Right lobe of liver (tissue), 6 donors: ENCODE results near the gene GOLGA6C. TPM values are rescaled to one million over a fixed set of nuclear protein-coding genes. Genes with fewer than 3 reads are reported as not detected.
"Not testable (repeated sequence)": the region's sequence is repeated elsewhere in the genome, so short reads cannot be mapped to it uniquely, and the experiment has no call there.

Experiments used
- ATAC-seq, 4 donors: fragments of 200-7000 bp; cut with Tn5 transposase; one replicate each; pipeline ENCODE4 v1.9.1; 2020; ENCODE audit warnings: mild to moderate bottlenecking in 4 of 4, moderate library complexity in 4 of 4
- DNase-seq, 3 donors: peaks; one replicate each; pipeline ENCODE4 v3.0.0-alpha.2; 2020
- H3K27ac ChIP-seq, 3 donors: fragments of 200-600 bp; one replicate each; pipeline ENCODE4 v1.8.0; 2022
- H3K27me3 ChIP-seq, 2 donors: fragments of 200-600 bp; one replicate each; pipeline ENCODE4 v1.8.0; 2022
- H3K36me3 ChIP-seq, 4 donors: fragments of 200-600 bp; sonication (generic) in 1 of 4; one replicate each; pipeline versions ENCODE4 v1.5.1 to v1.8.0; 2017 to 2022; ENCODE audit warnings: control low read depth in 1 of 4
- H3K4me1 ChIP-seq, 4 donors: fragments of 200-600 bp; sonication (generic) in 1 of 4; one replicate each; pipeline versions ENCODE4 v1.5.1 to v1.8.0; 2017 to 2022; ENCODE audit warnings: control low read depth in 1 of 4
- H3K4me3 ChIP-seq, 3 donors: fragments of 200-600 bp; one replicate each; pipeline ENCODE4 v1.8.0; 2022
- H3K9me3 ChIP-seq, 4 donors: fragments of 200-600 bp; sonication (generic) in 1 of 4; one replicate each; pipeline versions ENCODE4 v1.5.1 to v1.8.0; 2017 to 2022; ENCODE audit warnings: control low read depth in 1 of 4
- POLR2A ChIP-seq: fragments of 450-650 bp; IDR thresholded peaks from one replicate; pipeline ENCODE4 v1.6.1; 2017; ENCODE audit warnings: antibody characterized with exemption, mild to moderate bottlenecking
- WGBS: methylation state at CpG from one replicate; pipeline ENCODE4 v1.1.6; 2018; ENCODE audit warnings: low coverage, low lambda C conversion rate; ENCODE audit not compliant: insufficient coverage; ENCODE audit errors: missing lambda C conversion rate; 5-methylcytosine and 5-hydroxymethylcytosine counted together
- intact Hi-C, 2 donors: fragments of 100-400 bp; cut with DNase I; formaldehyde crosslinking; loops; one replicate each; pipeline versions ENCODE4 v1.11.2 to v1.14.1; 2022
- total RNA-seq, 6 experiments: library from RNA; depleted of rRNA in 2 of 6; stranded (reverse); fragments of >200 nt in 2 of 6; fragmentation: NEBNext Ultra II Directional in 3 of 6; extraction: Animal tissue kit (Norgen Biotek cat#: 25700) in 3 of 6; gene quantifications; one replicate each; pipeline versions ENCODE4 v1.1.0 to v1.2.4, GENCODE V29; 2016 to 2023
- TF ChIP-seq, protein P1 (sequence below), 4 donors: fragments of 200-600 bp in 3 of 4; fragments of 450-650 bp in 1 of 4; IDR thresholded peaks; one replicate each; pipeline versions ENCODE4 v1.5.1 to v1.8.0; 2016 to 2022; ENCODE audit warnings: antibody characterized with exemption in 4 of 4, mild to moderate bottlenecking in 2 of 4
- donor health status: DM: no; HTN: yes; CAD: no.
- donor health status: DM: no; HTN: no; CAD: no.
- donor health status: DM: no; HTN: no; CAD: no.
- donor health status: DM: no; HTN: yes; CAD: no.
- donor health status: DM: no; HTN: yes; CAD: no.

GOLGA6C gene
- total RNA-seq, 6 experiments from 2014 or later: 0.19 to 0.51 (median 0.22) TPM; not detected in 3

DNA sequence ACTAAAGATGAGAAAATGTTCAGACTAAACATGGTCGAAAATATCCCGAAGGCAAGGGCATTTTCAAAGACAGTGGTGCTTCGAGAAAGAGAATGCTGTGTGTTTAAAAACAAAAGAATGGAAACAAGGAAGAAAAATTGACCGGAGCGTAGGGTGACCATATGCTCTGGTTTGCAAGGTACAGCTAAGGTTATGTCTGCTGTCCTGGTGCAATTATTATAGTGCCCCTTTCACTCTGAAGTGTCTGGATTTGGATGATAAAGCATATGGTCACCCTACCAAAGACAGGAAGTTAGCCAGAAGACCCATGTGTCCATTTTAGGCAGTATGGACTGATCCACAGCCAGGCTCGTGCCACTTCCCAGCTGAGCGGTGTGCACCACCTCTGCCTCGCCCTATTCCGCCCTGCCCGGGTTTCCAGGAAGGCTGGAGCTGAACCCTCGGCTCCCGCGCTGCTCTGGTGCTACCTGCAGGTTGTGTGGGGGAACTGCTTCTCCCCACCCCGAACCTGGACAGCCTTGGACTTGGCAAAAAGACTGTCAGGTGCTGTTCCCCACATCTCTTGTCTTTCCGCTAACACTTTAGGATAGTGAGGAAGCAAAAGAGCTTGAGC is 49.8 kb downstream of the GOLGA6C start:
- DNase-seq (peak; percentile 68 to 78 (median 68)), ATAC-seq (peak; percentile 88 to 99 (median 94))
- TF ChIP-seq POLR2A: no peak
- TF ChIP-seq, protein P1, sequence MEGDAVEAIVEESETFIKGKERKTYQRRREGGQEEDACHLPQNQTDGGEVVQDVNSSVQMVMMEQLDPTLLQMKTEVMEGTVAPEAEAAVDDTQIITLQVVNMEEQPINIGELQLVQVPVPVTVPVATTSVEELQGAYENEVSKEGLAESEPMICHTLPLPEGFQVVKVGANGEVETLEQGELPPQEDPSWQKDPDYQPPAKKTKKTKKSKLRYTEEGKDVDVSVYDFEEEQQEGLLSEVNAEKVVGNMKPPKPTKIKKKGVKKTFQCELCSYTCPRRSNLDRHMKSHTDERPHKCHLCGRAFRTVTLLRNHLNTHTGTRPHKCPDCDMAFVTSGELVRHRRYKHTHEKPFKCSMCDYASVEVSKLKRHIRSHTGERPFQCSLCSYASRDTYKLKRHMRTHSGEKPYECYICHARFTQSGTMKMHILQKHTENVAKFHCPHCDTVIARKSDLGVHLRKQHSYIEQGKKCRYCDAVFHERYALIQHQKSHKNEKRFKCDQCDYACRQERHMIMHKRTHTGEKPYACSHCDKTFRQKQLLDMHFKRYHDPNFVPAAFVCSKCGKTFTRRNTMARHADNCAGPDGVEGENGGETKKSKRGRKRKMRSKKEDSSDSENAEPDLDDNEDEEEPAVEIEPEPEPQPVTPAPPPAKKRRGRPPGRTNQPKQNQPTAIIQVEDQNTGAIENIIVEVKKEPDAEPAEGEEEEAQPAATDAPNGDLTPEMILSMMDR (IDR thresholded peaks at IDR 0.05): peak; percentile 48 to 67 (median 56)
- intact Hi-C loops: loop anchor here (10.0 kb wide), 2 partner anchors 283 to 293 kb away; partner anchors contain the start of gene PPCDC (in 1 of the 2)
- H3K9me3 ChIP-seq: no peaks in the 10 kb centered on the region
- H3K4me1 ChIP-seq: no peaks in the 10 kb centered on the region
- H3K4me3 ChIP-seq: no peak overlapping the region
- no peaks in the 10 kb centered on the region for H3K36me3 ChIP-seq
- WGBS: 34% methylated on average over 12 of the region's 15 CpGs
- H3K27me3 ChIP-seq: no peaks in the 10 kb centered on the region
- H3K27ac ChIP-seq: no peak overlapping the region

DNA sequence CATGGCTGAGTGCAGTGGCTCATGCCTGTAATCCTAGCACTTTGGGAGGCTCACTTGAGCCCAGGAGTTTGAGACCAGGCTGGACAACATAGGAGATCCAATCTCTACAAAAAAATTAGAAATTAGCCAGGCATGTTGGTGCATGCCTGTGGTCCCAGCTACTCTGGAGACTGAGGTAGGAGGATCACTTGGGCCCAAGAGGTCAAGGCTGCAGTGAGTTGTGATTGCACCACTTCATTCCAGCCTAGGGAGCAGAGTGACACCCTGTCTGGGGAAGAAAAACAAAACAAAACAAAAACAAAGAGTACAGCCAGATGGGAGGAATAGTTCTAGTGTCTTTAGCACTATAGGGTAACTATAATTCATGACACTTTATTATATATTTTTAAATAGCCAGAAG is 51.6 kb downstream of the GOLGA6C start:
- H3K27me3 ChIP-seq: no peaks in the 10 kb centered on the region
- no peak for DNase-seq
- H3K4me1 ChIP-seq: no peaks in the 10 kb centered on the region
- no peak for TF ChIP-seq POLR2A
- TF ChIP-seq, protein P1 (IDR thresholded peaks at IDR 0.05): no peak
- no peaks in the 10 kb centered on the region for H3K9me3 ChIP-seq
- H3K4me3 ChIP-seq: no peak overlapping the region
- ATAC-seq: no peak
- intact Hi-C loops: loop anchor here (10.0 kb wide), 2 partner anchors 285 to 295 kb away; partner anchors contain the start of gene PPCDC (in 1 of the 2)
- no peak overlapping the region for H3K27ac ChIP-seq
- no peaks in the 10 kb centered on the region for H3K36me3 ChIP-seq

DNA sequence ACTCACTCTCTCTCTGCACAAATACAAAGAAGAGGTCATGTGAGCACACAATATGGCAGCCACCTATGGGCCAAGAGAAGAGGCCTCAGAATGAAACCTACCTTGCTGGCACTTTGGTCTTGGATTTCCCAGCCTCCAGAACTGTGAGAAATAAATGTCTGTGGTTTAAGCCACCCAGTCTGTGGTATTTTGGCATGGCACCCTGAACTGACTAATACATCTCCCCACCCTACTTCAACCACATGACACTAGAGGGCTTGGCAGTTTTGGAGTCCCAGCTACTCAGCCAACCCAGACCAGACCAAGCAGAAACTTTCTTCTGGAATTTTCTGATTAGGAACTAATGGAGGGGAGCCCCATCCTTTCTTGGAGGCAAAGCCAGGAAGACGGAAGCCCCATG is 54.4 kb downstream of the GOLGA6C start:
- WGBS: no CpG with 5 or more reads among the region's 1 CpG
- DNase-seq, H3K4me1 ChIP-seq, H3K27me3 ChIP-seq, H3K4me3 ChIP-seq, ATAC-seq, intact Hi-C loops, H3K9me3 ChIP-seq, H3K36me3 ChIP-seq, H3K27ac ChIP-seq: not testable (repeated sequence)

DNA sequence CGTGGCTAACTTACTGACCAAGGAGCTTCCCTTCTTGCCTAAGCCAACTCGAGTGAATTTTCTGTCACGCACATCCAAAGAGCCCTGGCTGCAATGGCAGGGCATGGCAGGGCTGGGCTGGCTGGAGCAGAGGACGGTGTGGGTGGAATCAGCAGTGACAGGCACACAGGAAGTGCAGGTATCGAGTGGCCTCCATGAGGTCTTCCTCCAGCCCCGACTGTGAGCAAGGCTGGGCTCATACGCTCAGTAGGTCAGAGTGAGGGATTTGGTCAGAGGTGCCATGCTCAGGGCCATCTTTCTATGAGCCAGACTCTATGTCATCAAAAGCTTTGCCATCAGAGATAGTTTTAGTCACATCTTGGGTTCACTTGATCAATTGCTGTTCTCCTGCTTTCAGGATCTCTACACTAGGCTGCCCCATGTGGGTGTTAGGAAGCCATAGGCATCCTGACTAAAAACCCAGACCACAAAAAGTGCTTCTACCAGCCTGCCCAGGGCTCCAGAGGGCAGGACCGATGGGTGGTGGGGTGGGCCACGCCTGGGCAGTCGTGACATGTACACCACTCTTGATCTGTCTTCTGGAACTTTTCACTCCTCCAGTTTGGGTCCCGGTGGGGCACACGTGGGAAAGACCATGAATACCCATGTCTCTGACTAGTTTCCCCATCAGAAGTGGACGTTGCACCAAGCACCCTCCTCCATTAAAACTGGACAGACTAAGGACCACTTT is 55.1 kb downstream of the GOLGA6C start:
- 71% methylated on average over 5 of the region's 13 CpGs for WGBS
- TF ChIP-seq POLR2A: no peak
- TF ChIP-seq, protein P1 (IDR thresholded peaks at IDR 0.05): no peak
- intact Hi-C loops: no loop called here

DNA sequence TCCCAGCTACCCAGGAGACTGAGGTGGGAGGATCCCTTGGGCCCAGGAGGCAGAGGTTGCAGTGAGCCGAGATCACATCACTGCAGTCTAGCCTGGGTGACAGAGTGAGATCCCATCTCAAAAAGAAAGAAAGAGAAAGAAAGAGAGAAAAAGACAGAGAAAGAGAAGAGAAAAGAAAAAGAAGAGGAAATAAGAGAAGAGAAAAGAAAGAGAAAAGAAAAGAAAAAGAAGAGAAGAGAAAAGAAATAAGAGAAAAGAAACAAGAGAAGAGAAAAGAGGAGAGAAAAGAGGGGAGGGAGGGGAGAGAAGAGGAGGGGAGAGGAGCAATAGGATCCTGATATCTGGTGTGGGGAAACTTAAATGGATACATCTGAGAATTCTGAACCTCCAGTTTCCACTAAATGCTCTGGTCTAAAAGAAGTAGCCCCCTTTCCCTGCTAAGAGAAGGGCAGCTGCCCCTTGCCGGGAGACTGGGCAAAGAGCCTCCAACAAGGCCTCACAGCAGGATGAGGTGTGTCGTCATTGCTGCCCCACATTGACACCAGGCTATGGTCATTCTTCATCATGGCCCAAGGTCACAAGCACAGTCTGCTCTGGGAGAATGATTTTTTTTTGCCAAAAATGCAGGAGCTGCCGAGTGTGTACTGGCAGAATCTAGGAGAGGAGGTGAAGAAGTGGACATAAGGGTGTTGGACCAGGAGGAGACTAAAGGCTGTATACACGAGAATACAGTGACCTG is 56.6 kb downstream of the GOLGA6C start:
- no peaks in the 10 kb centered on the region for H3K9me3 ChIP-seq
- no peaks in the 10 kb centered on the region for H3K27me3 ChIP-seq
- H3K36me3 ChIP-seq: no peaks in the 10 kb centered on the region
- no peak overlapping the region for H3K27ac ChIP-seq
- no peaks in the 10 kb centered on the region for H3K4me1 ChIP-seq
- ATAC-seq (no peak), DNase-seq (no peak)
- WGBS: 60% methylated on average over 3 of the region's 5 CpGs
- intact Hi-C loops: no loop called here
- TF ChIP-seq, protein P1 (IDR thresholded peaks at IDR 0.05): no peak
- no peak for TF ChIP-seq POLR2A
- H3K4me3 ChIP-seq: no peak overlapping the region

More for the DNA sequence above, 55.1 kb downstream of the GOLGA6C start:
- Histone ChIP-seq H3K4me3 (no peak overlapping the region), H3K27me3 (no peaks in the 10 kb centered on the region), H3K27ac (no peak overlapping the region), H3K4me1 (no peaks in the 10 kb centered on the region), H3K36me3 (no peaks in the 10 kb centered on the region), H3K9me3 (no peaks in the 10 kb centered on the region)
- DNase-seq (no peak), ATAC-seq (no peak)

DNA sequence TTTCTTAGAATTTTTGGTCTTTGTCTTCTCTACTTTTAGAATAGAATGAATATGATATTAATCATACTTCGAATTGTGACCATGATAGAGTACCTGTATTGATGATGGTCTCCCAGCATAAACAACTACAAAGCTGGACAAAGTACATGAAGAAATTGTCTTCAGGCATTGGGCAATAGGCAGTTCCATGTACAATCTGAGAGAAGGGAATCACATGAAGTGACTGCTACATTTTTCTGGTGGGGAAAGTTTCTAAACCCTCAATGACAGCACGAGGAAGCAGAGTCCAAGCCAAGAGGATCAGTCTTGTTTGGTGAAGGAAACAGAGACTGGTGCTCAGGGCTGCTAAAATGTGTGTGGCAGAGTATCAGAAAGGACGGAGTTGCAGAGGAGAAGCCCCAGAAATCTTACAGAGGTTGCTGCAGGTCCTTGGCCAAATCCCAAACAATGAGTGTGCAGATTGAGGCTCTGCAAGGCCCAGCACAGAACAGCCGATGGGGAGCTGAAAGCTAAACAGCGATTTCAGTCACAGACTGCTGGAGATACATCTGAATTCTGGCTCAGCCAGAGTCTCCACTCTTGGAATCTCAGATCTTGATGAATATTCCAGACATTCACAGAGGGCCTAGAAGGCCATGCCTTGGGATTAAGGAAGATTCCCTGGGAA is 61.2 kb downstream of the GOLGA6C start:
- ATAC-seq, H3K4me3 ChIP-seq, intact Hi-C loops, DNase-seq, H3K4me1 ChIP-seq, H3K27me3 ChIP-seq, H3K27ac ChIP-seq, H3K36me3 ChIP-seq, H3K9me3 ChIP-seq: not testable (repeated sequence)
- 73% methylated on average over 5 of the region's 5 CpGs for WGBS
